Vagina (tissue), 2 donors: ENCODE results near the gene FOXN3. TPM values are rescaled to one million over a fixed set of nuclear protein-coding genes. Genes with fewer than 3 reads are reported as not detected.

Experiments used
- DNase-seq, 2 donors: peaks; one replicate each; pipeline ENCODE4 v3.0.0-alpha.2; 2017; ENCODE audit errors: extremely low spot score in 2 of 2
- H3K27ac ChIP-seq: fragments of 200-600 bp; sonication (generic); one replicate; pipeline ENCODE4 v1.5.1; 2019
- H3K27me3 ChIP-seq: fragments of 200-600 bp; sonication (generic); one replicate; pipeline ENCODE4 v1.5.1; 2019
- H3K36me3 ChIP-seq, 2 donors: fragments of 200-600 bp; sonication (generic); one replicate each; pipeline ENCODE4 v1.5.1; 2017 to 2019
- H3K4me1 ChIP-seq: fragments of 200-600 bp; sonication (generic); one replicate; pipeline ENCODE4 v1.5.1; 2019
- H3K4me3 ChIP-seq, 2 donors: fragments of 200-600 bp; sonication (generic); 1 replicate in 1 of 2; 2 replicates in 1 of 2; pipeline ENCODE4 v1.5.1; 2016 to 2019
- H3K9me3 ChIP-seq: fragments of 200-600 bp; sonication (generic); one replicate; pipeline ENCODE4 v1.5.1; 2019
- POLR2A ChIP-seq, 2 donors: fragments of 450-650 bp; IDR thresholded peaks; one replicate each; pipeline ENCODE4 v1.6.1; 2017; ENCODE audit warnings: antibody characterized with exemption in 2 of 2, mild to moderate bottlenecking in 2 of 2, moderate library complexity in 2 of 2
- POLR2AphosphoS5 ChIP-seq, 2 donors: sonication (generic); formaldehyde crosslinking; IDR thresholded peaks; one replicate each; pipeline ENCODE4 v1.9.0; 2017; ENCODE audit warnings: antibody characterized with exemption in 2 of 2, mild to moderate bottlenecking in 2 of 2, low read depth in 1 of 2; ENCODE audit not compliant: insufficient read depth in 1 of 2
- intact Hi-C: fragments of 100-400 bp; cut with DNase I; formaldehyde crosslinking; loops from one replicate; pipeline ENCODE4 v1.15.1; 2023
- total RNA-seq: library from RNA; depleted of rRNA; stranded (reverse); fragments of >200 nt; gene quantifications from one replicate; pipeline ENCODE4 v1.2.3, GENCODE V29; 2016
- TF ChIP-seq, protein P1 (sequence below), 3 experiments: fragments of 450-650 bp in 2 of 3; fragments of 200-600 bp in 1 of 3; sonication (generic) in 1 of 3; IDR thresholded peaks; one replicate each; pipeline ENCODE4 v1.5.1; 2017 to 2019; ENCODE audit warnings: antibody characterized with exemption in 3 of 3, mild to moderate bottlenecking in 2 of 3, moderate library complexity in 2 of 3

The FOXN3 gene
- total RNA-seq, 1 donor from 2014 or later: 111 TPM

DNA sequence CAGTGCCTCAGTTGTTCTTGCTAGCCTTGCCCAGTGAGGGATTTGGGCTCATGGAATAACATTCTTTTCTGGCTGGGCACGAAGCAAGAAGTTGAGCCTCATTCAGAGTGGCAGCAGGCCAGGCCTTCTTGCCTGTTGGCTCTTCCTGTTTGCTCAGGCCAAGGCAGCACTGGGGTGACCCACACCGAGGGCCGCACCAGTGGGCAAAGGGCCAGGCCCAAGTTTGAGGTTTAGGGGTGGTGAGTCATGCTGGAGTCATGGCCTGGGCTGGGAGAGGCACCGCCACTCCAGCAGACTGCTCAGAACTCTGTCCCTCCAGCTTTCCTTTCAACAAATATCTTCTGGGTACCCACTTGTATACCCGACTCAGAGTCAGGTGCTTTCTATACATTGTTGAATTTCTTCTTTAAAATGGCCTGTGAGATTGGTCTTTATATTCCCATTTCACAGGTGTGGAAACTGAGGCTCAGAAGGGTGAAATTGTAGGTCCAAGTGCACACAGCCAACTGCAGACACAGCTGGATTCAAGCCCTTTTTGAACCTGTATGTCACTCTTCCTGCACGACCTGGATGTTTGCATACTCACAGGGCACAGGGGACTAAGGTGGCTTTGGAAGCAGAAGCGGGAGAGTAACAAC lies 279.4 kb downstream of the FOXN3 start:
- Histone ChIP-seq H3K27me3 (no peaks in the 10 kb centered on the region), H3K36me3 (no peaks in the 10 kb centered on the region), H3K9me3 (no peaks in the 10 kb centered on the region), H3K27ac (no peak overlapping the region), H3K4me1 (peaks cover 9% of the 10 kb centered on the region), H3K4me3 (no peak overlapping the region)
- intact Hi-C loops: no loop called here
- no peak for DNase-seq
- no peak for TF ChIP-seq POLR2AphosphoS5 (IDR thresholded peaks at IDR 0.05; ENCODE audit: insufficient read depth in 1 of 2, low read depth in 1 of 2)
- no peak for TF ChIP-seq POLR2A (IDR thresholded peaks at IDR 0.05)
- TF ChIP-seq, protein P1, sequence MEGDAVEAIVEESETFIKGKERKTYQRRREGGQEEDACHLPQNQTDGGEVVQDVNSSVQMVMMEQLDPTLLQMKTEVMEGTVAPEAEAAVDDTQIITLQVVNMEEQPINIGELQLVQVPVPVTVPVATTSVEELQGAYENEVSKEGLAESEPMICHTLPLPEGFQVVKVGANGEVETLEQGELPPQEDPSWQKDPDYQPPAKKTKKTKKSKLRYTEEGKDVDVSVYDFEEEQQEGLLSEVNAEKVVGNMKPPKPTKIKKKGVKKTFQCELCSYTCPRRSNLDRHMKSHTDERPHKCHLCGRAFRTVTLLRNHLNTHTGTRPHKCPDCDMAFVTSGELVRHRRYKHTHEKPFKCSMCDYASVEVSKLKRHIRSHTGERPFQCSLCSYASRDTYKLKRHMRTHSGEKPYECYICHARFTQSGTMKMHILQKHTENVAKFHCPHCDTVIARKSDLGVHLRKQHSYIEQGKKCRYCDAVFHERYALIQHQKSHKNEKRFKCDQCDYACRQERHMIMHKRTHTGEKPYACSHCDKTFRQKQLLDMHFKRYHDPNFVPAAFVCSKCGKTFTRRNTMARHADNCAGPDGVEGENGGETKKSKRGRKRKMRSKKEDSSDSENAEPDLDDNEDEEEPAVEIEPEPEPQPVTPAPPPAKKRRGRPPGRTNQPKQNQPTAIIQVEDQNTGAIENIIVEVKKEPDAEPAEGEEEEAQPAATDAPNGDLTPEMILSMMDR (IDR thresholded peaks at IDR 0.05): no peak

DNA sequence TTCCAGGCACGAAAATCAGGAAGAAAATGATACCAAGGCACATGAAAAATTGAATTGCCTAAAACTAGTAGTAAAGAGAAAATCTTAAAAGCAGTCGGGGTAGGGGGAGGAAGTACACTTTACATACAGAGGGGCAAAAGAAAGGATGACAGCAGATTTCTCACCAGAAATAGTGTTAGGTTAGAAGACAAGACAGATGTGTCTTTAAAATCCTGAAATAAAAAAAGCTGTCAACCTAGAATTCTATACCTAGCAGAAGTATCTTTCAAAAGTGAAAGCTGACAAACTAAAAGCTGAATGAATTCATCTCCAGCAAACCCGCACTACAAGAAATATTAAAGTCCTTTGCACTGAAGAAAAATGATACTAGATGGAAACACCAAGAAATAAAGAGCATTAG lies 280.4 kb downstream of the FOXN3 start:
- peaks cover 9% of the 10 kb centered on the region for H3K4me1 ChIP-seq
- TF ChIP-seq, protein P1 (IDR thresholded peaks at IDR 0.05): no peak
- TF ChIP-seq POLR2A (IDR thresholded peaks at IDR 0.05) (no peak), POLR2AphosphoS5 (IDR thresholded peaks at IDR 0.05; ENCODE audit: insufficient read depth in 1 of 2, low read depth in 1 of 2) (no peak)
- H3K27ac ChIP-seq: no peak overlapping the region
- no peak for DNase-seq
- H3K36me3 ChIP-seq: no peaks in the 10 kb centered on the region
- H3K27me3 ChIP-seq: no peaks in the 10 kb centered on the region
- intact Hi-C loops: no loop called here
- no peak overlapping the region for H3K4me3 ChIP-seq
- no peaks in the 10 kb centered on the region for H3K9me3 ChIP-seq

DNA sequence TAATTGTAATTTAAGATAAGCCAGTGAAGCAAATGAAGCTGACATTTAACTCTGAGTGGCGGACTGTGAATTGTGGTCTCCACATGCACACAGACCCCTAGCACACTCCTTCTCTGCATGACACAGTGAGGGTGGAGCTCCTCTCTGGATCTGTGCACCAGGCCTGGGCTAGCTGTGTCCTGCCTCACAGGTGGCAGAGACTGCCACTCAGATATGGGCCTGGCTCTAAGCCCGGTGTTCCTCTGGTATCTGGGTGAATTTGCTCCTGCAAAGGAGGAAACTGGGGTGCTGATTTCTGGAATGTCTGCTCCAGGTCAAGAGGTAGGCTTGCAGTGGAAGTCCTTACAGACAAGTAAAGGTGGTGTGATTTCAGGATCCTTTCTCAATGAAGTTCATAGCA lies 282.4 kb downstream of the FOXN3 start:
- DNase-seq: no peak
- H3K9me3 ChIP-seq: no peaks in the 10 kb centered on the region

DNA sequence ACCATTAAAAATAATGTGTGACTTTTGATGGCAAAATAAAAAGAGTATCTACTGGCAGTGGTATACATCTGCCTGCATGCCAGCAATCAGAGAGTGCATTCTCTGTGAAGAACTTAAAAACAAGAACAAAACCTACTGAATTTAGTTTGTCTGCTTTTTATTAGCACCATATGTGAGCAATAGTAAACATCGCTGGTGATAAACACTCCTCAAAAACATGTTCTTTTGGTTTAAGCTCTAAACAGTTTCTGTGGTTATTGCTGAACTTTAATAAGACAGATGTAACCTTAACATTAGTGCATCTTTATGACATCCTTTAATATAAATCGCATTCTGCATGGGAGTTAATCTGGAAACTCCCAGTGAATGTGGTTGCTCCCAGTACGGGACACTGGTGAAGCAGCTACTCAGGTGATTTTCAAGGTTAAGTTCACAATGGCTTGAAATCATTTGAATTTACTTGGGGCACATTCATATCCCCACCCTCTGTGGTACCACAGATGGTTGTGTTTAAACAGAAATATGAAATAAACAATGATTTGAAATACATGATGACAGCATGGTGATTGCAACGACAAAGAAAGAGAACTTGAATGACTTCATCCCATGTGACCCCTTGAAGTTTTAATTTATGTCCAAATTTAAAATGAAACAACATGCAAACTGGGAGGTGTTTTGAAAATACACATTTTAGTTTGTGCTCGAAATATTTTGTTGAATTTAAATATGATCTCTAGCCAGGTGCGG lies 285.9 kb downstream of the FOXN3 start:
- no peak overlapping the region for H3K27ac ChIP-seq

More for the DNA sequence above, 282.4 kb downstream of the FOXN3 start:
- Histone ChIP-seq H3K4me1 (peaks cover 9% of the 10 kb centered on the region), H3K4me3 (no peak overlapping the region), H3K36me3 (no peaks in the 10 kb centered on the region), H3K27ac (no peak overlapping the region), H3K27me3 (no peaks in the 10 kb centered on the region)
- intact Hi-C loops: no loop called here
- no peak for TF ChIP-seq POLR2AphosphoS5 (IDR thresholded peaks at IDR 0.05; ENCODE audit: insufficient read depth in 1 of 2, low read depth in 1 of 2)
- TF ChIP-seq POLR2A (IDR thresholded peaks at IDR 0.05): no peak
- TF ChIP-seq, protein P1 (IDR thresholded peaks at IDR 0.05): no peak

More for the DNA sequence above, 285.9 kb downstream of the FOXN3 start:
- intact Hi-C loops: no loop called here
- TF ChIP-seq POLR2A (IDR thresholded peaks at IDR 0.05): no peak
- no peak for TF ChIP-seq POLR2AphosphoS5 (IDR thresholded peaks at IDR 0.05; ENCODE audit: insufficient read depth in 1 of 2, low read depth in 1 of 2)
- TF ChIP-seq, protein P1 (IDR thresholded peaks at IDR 0.05): no peak
- no peaks in the 10 kb centered on the region for H3K36me3 ChIP-seq
- no peaks in the 10 kb centered on the region for H3K9me3 ChIP-seq
- H3K27me3 ChIP-seq: no peaks in the 10 kb centered on the region
- no peaks in the 10 kb centered on the region for H3K4me1 ChIP-seq
- DNase-seq: no peak
- H3K4me3 ChIP-seq: no peak overlapping the region
